HepG2 (cell line): ENCODE data around the gene PNPLA2. TPM values are rescaled to one million over a fixed set of nuclear protein-coding genes. Genes with fewer than 3 reads are reported as not detected.

Source experiments
- ATRX ChIP-seq: sonication (generic); formaldehyde crosslinking; IDR thresholded peaks from 2 replicates; pipeline ENCODE4 v1.4.0; 2020; ENCODE audit warnings: missing genetic modification reagents, borderline replicate concordance
- ELF1 ChIP-seq: sonication (generic); formaldehyde crosslinking; IDR thresholded peaks from 2 replicates; pipeline ENCODE4 v1.4.0; 2020; ENCODE audit warnings: missing genetic modification reagents
- FOSL1 ChIP-seq: sonication (generic); formaldehyde crosslinking; IDR thresholded peaks from 2 replicates; pipeline ENCODE4 v1.9.0; 2021; ENCODE audit warnings: missing genetic modification reagents, borderline replicate concordance
- GABPB1 ChIP-seq: IDR thresholded peaks from 2 replicates; pipeline ENCODE4 v1.6.1; 2016; ENCODE audit warnings: mild to moderate bottlenecking, missing genetic modification reagents, moderate library complexity, missing compliant biosample characterization
- HNRNPL ChIP-seq: fragments of 200-400 bp; formaldehyde crosslinking; IDR thresholded peaks from 2 replicates; pipeline ENCODE4 v1.6.1; 2017; ENCODE audit warnings: mild to moderate bottlenecking, low read depth, low read length
- MIER3 ChIP-seq: IDR thresholded peaks from 2 replicates; pipeline ENCODE4 v1.6.1; 2016; ENCODE audit warnings: missing compliant biosample characterization, borderline replicate concordance
- PAWR ChIP-seq: sonication (generic); formaldehyde crosslinking; IDR thresholded peaks from 2 replicates; pipeline ENCODE4 v1.4.0; 2020; ENCODE audit warnings: missing genetic modification reagents, mild to moderate bottlenecking, borderline replicate concordance
- POLR2A ChIP-seq, 2 experiments: IDR thresholded peaks; 2 replicates each; pipeline ENCODE4 v1.6.1; 2011; ENCODE audit warnings: low read depth in 2 of 2, low read length in 2 of 2, mild to moderate bottlenecking in 1 of 2, moderate library complexity in 1 of 2; ENCODE audit not compliant: insufficient read depth in 1 of 2
- RNF2 ChIP-seq: fragments of 450-650 bp; conservative IDR thresholded peaks from 2 replicates; pipeline ENCODE4 v1.6.1; 2016; ENCODE audit warnings: low read depth
- SIN3B ChIP-seq: fragments of 150-350 bp; IDR thresholded peaks from 2 replicates; pipeline ENCODE4 v1.6.1; 2014; ENCODE audit warnings: low read length
- TBX2 ChIP-seq: sonication (generic); formaldehyde crosslinking; IDR thresholded peaks from 2 replicates; pipeline ENCODE4 v1.5.0; 2020; ENCODE audit warnings: missing genetic modification reagents, mild to moderate bottlenecking, borderline replicate concordance
- TMF1 ChIP-seq: sonication (generic); formaldehyde crosslinking; IDR thresholded peaks from 2 replicates; pipeline ENCODE4 v1.8.1; 2022; ENCODE audit warnings: low read depth, missing genetic modification reagents
- WIZ ChIP-seq: sonication (generic); formaldehyde crosslinking; IDR thresholded peaks from 2 replicates; pipeline ENCODE4 v1.5.1; 2020; ENCODE audit warnings: mild to moderate bottlenecking, missing genetic modification reagents
- ZNF33B ChIP-seq: sonication (generic); formaldehyde crosslinking; IDR thresholded peaks from 2 replicates; pipeline ENCODE4 v1.5.1; 2020; ENCODE audit warnings: mild to moderate bottlenecking, missing genetic modification reagents
- ZNF710 ChIP-seq: sonication (generic); formaldehyde crosslinking; IDR thresholded peaks from 2 replicates; pipeline ENCODE4 v1.5.0; 2020; ENCODE audit warnings: mild to moderate bottlenecking, missing genetic modification reagents, borderline replicate concordance
- ZSCAN9 ChIP-seq: IDR thresholded peaks from 2 replicates; pipeline ENCODE4 v1.6.1; 2016; ENCODE audit warnings: borderline replicate concordance
- polyA plus RNA-seq, 8 experiments: library from polyadenylated mRNA; depleted of rRNA in 3 of 8; stranded (reverse) in 7 of 8; unstranded in 1 of 8; fragments of >200 nt; fragmentation: Illumina TruSeq in 4 of 8; extraction: Trizol in 4 of 8; gene quantifications; 2 replicates each; pipeline versions ENCODE4 v1.2.1 to v1.2.3, GENCODE V29; 2011 to 2016; ENCODE audit warnings: low read depth in 4 of 8, missing spikeins in 1 of 8, mixed read lengths in 1 of 8; ENCODE audit not compliant: insufficient read depth in 1 of 8
- total RNA-seq, 5 experiments: library from RNA; depleted of rRNA; stranded (reverse); fragments of >200 nt; fragmentation: Illumina TruSeq; extraction: Trizol; gene quantifications; 2 replicates each; pipeline ENCODE4 v1.2.3, GENCODE V29; 2016; ENCODE audit warnings: low read depth in 1 of 5
- TF ChIP-seq, protein P1 (sequence below): sonication (generic); formaldehyde crosslinking; IDR thresholded peaks from 2 replicates; pipeline ENCODE4 v1.9.0; 2022; ENCODE audit warnings: low read depth, missing genetic modification reagents
- TF ChIP-seq, protein P2 (sequence below): IDR thresholded peaks from 2 replicates; pipeline ENCODE4 v1.6.1; 2016
- TF ChIP-seq, protein P3 (sequence below): sonication (generic); formaldehyde crosslinking; conservative IDR thresholded peaks from 2 replicates; pipeline ENCODE4 v1.8.1; 2023; ENCODE audit warnings: missing genetic modification reagents
- TF ChIP-seq, protein P4 (sequence below): sonication (generic); formaldehyde crosslinking; IDR thresholded peaks from 2 replicates; pipeline ENCODE4 v1.4.0; 2020; ENCODE audit warnings: low read depth, missing genetic modification reagents

The PNPLA2 gene
- total and polyA plus RNA-seq, 2 of the 13 experiments (the other 11 are each of a cell fraction or from before 2014, with no cell fraction given), result 10.5 to 43.2 TPM

GRCh38 chr11:838441-839279 is 19.9 kb downstream of the PNPLA2 start (continued):
- no peak; the same call in 1 of the 2 replicates for TF ChIP-seq ZNF710 (CRISPR knock-in tag)
- TF ChIP-seq, protein P1, sequence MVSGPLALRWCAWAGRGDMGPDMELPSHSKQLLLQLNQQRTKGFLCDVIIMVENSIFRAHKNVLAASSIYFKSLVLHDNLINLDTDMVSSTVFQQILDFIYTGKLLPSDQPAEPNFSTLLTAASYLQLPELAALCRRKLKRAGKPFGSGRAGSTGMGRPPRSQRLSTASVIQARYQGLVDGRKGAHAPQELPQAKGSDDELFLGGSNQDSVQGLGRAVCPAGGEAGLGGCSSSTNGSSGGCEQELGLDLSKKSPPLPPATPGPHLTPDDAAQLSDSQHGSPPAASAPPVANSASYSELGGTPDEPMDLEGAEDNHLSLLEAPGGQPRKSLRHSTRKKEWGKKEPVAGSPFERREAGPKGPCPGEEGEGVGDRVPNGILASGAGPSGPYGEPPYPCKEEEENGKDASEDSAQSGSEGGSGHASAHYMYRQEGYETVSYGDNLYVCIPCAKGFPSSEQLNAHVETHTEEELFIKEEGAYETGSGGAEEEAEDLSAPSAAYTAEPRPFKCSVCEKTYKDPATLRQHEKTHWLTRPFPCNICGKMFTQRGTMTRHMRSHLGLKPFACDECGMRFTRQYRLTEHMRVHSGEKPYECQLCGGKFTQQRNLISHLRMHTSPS (CRISPR knock-in tag), result peak; percentile 67
- TF ChIP-seq HNRNPL, result peak; percentile 90
- 0 out of 2 replicates have a peak, but pooled peaks have one; percentile 35 for TF ChIP-seq PAWR (CRISPR knock-in tag)
- 0 out of 4 replicates have a peak, but pooled peaks of 1 of the 2 experiments have one; percentile 38 for TF ChIP-seq POLR2A (IDR thresholded peaks at IDR 0.05; ENCODE audit: insufficient read depth in 1 of 2, low read depth in 2 of 2, low read length in 2 of 2)
- TF ChIP-seq ATRX (CRISPR knock-in tag), result no peak
- TF ChIP-seq WIZ (CRISPR knock-in tag), result no peak
- TF ChIP-seq TBX2, result peak; percentile 77
- TF ChIP-seq, protein P2, sequence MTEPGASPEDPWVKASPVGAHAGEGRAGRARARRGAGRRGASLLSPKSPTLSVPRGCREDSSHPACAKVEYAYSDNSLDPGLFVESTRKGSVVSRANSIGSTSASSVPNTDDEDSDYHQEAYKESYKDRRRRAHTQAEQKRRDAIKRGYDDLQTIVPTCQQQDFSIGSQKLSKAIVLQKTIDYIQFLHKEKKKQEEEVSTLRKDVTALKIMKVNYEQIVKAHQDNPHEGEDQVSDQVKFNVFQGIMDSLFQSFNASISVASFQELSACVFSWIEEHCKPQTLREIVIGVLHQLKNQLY, result peak; percentile 71
- TF ChIP-seq, protein P3, sequence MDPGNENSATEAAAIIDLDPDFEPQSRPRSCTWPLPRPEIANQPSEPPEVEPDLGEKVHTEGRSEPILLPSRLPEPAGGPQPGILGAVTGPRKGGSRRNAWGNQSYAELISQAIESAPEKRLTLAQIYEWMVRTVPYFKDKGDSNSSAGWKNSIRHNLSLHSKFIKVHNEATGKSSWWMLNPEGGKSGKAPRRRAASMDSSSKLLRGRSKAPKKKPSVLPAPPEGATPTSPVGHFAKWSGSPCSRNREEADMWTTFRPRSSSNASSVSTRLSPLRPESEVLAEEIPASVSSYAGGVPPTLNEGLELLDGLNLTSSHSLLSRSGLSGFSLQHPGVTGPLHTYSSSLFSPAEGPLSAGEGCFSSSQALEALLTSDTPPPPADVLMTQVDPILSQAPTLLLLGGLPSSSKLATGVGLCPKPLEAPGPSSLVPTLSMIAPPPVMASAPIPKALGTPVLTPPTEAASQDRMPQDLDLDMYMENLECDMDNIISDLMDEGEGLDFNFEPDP (CRISPR knock-in tag), result no peak
- peak; percentile 62 for TF ChIP-seq GABPB1 (CRISPR knock-in tag)
- TF ChIP-seq TMF1 (CRISPR knock-in tag), result no peak
- TF ChIP-seq FOSL1, result no peak
- no peak for TF ChIP-seq SIN3B
- TF ChIP-seq, protein P4, sequence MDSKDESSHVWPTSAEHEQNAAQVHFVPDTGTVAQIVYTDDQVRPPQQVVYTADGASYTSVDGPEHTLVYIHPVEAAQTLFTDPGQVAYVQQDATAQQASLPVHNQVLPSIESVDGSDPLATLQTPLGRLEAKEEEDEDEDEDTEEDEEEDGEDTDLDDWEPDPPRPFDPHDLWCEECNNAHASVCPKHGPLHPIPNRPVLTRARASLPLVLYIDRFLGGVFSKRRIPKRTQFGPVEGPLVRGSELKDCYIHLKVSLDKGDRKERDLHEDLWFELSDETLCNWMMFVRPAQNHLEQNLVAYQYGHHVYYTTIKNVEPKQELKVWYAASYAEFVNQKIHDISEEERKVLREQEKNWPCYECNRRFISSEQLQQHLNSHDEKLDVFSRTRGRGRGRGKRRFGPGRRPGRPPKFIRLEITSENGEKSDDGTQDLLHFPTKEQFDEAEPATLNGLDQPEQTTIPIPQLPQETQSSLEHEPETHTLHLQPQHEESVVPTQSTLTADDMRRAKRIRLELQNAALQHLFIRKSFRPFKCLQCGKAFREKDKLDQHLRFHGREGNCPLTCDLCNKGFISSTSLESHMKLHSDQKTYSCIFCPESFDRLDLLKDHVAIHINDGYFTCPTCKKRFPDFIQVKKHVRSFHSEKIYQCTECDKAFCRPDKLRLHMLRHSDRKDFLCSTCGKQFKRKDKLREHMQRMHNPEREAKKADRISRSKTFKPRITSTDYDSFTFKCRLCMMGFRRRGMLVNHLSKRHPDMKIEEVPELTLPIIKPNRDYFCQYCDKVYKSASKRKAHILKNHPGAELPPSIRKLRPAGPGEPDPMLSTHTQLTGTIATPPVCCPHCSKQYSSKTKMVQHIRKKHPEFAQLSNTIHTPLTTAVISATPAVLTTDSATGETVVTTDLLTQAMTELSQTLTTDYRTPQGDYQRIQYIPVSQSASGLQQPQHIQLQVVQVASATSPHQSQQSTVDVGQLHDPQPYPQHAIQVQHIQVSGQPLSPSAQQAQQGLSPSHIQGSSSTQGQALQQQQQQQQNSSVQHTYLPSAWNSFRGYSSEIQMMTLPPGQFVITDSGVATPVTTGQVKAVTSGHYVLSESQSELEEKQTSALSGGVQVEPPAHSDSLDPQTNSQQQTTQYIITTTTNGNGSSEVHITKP (CRISPR knock-in tag), result no peak; the same call in 1 of the 2 replicates
- TF ChIP-seq ELF1 (CRISPR knock-in tag), result peak; percentile 65; the same call in 1 of the 2 replicates
- no peak for TF ChIP-seq ZNF33B (CRISPR knock-in tag)
- TF ChIP-seq ZSCAN9 (CRISPR knock-in tag), result 0 out of 2 replicates have a peak, but pooled peaks have one; percentile 74
- no peak; the same call in 1 of the 2 replicates for TF ChIP-seq RNF2
- TF ChIP-seq MIER3 (CRISPR knock-in tag), result peak; percentile 70; the same call in 1 of the 2 replicates
